Endodermal cell (in vitro differentiated cells): ENCODE results near the gene MOB1A. TPM values are rescaled to one million over a fixed set of nuclear protein-coding genes. Genes with fewer than 3 reads are reported as not detected.

Source experiments
- DNase-seq: peaks from one replicate; pipeline ENCODE4 v3.0.0-alpha.2; 2017
- H3K27ac ChIP-seq: 2 replicates; pipeline ENCODE4 v1.5.1; 2013; ENCODE audit warnings: mild to moderate bottlenecking, low read depth, low read length, moderate library complexity
- H3K27me3 ChIP-seq: 2 replicates; pipeline ENCODE4 v1.6.1; 2013; ENCODE audit warnings: mild to moderate bottlenecking, low read length, moderate library complexity; ENCODE audit not compliant: insufficient read depth, control insufficient read depth, poor library complexity, severe bottlenecking
- H3K36me3 ChIP-seq: 2 replicates; pipeline ENCODE4 v1.7.0; 2013; ENCODE audit warnings: mild to moderate bottlenecking, low read length, moderate library complexity; ENCODE audit not compliant: control insufficient read depth, insufficient read depth
- H3K4me1 ChIP-seq: one replicate; pipeline ENCODE4 v1.7.0; 2013; ENCODE audit warnings: low read length; ENCODE audit not compliant: control insufficient read depth, insufficient read depth
- H3K4me3 ChIP-seq: 2 replicates; pipeline ENCODE4 v1.5.1; 2013; ENCODE audit warnings: mild to moderate bottlenecking, low read length, moderate library complexity
- H3K9ac ChIP-seq: 2 replicates; pipeline ENCODE4 v1.6.1; 2013; ENCODE audit warnings: mild to moderate bottlenecking, low read length, moderate library complexity; ENCODE audit not compliant: poor library complexity, severe bottlenecking; ENCODE audit errors: extremely low read depth
- H3K9me3 ChIP-seq: 2 replicates; pipeline ENCODE4 v1.6.1; 2013; ENCODE audit warnings: mild to moderate bottlenecking, low read length, moderate library complexity; ENCODE audit not compliant: control insufficient read depth
- H3K27ac Mint-ChIP-seq: 2 replicates; pipeline ENCODE4 v1.8.0; 2020; ENCODE audit warnings: mixed read lengths
- H3K27me3 Mint-ChIP-seq: 2 replicates; pipeline ENCODE4 v1.8.0; 2021; ENCODE audit warnings: mild to moderate bottlenecking, mixed read lengths; ENCODE audit not compliant: insufficient read depth
- H3K36me3 Mint-ChIP-seq: 2 replicates; pipeline ENCODE4 v1.8.0; 2020; ENCODE audit warnings: low read depth, mixed read lengths
- H3K4me1 Mint-ChIP-seq: 2 replicates; pipeline ENCODE4 v1.8.0; 2020; ENCODE audit warnings: mixed read lengths
- H3K4me3 Mint-ChIP-seq: 2 replicates; pipeline ENCODE4 v1.8.0; 2020; ENCODE audit warnings: mild to moderate bottlenecking, moderate library complexity, mixed read lengths
- H3K9me3 Mint-ChIP-seq: 2 replicates; pipeline ENCODE4 v1.8.0; 2020; ENCODE audit warnings: mild to moderate bottlenecking, mixed read lengths
- CTCF ChIP-seq: fragments of 200-600 bp; sonication (generic); conservative IDR thresholded peaks from 2 replicates; pipeline ENCODE4 v1.5.0; 2021; ENCODE audit warnings: antibody characterized with exemption, mild to moderate bottlenecking
- WGBS, 2 experiments: methylation state at CpG; one replicate each; pipeline versions ENCODE4 v1.1.5 to v1.1.7; 2013; ENCODE audit warnings: missing lambda C conversion rate in 2 of 2, mixed read lengths in 1 of 2; ENCODE audit not compliant: insufficient coverage in 1 of 2, insufficient read length in 1 of 2; 5-methylcytosine and 5-hydroxymethylcytosine counted together
- total RNA-seq, 2 donors: library from RNA; stranded (reverse); fragmentation: NEBNext Ultra II Directional in 1 of 2; extraction: Animal tissue kit (Norgen Biotek cat#: 25700) in 1 of 2; gene quantifications; 2 replicates in 1 of 2; 3 replicates in 1 of 2; pipeline ENCODE4 v1.2.1, GENCODE V29; 2021

MOB1A gene
- total RNA-seq, 2 donors from 2014 or later, result 92.3 to 125 TPM

DNA sequence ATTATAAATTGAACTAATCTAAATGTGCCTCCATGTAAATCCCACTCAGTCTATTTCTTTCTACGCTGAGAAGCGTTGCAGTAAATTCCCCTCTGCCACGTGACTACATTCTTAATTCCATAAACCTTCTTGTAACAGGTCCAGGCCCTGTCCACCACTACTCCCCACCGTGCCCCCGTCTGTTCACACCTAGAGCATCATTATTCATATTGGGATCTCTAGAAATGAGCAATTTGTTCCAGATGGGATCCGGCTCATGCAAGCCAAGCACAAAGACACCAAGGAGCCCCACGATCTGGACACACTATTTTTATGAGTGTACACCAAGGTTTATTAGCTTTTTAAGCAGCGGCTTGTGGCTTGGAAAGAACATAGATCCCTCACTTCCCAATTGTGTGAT, 69.1 kb downstream of the MOB1A start:
- Histone ChIP-seq H3K4me3 (no peak overlapping the region), H3K4me1 (peaks cover 3% of the 10 kb centered on the region), H3K9me3 (no peaks in the 10 kb centered on the region), H3K27me3 (no peaks in the 10 kb centered on the region), H3K36me3 (peaks cover 3% of the 10 kb centered on the region), H3K9ac (no peak overlapping the region), H3K27ac (no peak overlapping the region)
- no peak for DNase-seq
- H3K4me1 Mint-ChIP-seq, result peaks cover 18% of the 10 kb centered on the region
- peaks cover 12% of the 10 kb centered on the region for H3K27me3 Mint-ChIP-seq
- peaks cover 2% of the 10 kb centered on the region for H3K36me3 Mint-ChIP-seq
- H3K4me3 Mint-ChIP-seq, result no peak overlapping the region
- H3K9me3 Mint-ChIP-seq, result peaks cover 4% of the 10 kb centered on the region
- 97 to 100% methylated on average over 6 to 8 of the region's 8 CpGs for WGBS, 2 experiments
- no peak for TF ChIP-seq CTCF
- no peak overlapping the region for H3K27ac Mint-ChIP-seq

DNA sequence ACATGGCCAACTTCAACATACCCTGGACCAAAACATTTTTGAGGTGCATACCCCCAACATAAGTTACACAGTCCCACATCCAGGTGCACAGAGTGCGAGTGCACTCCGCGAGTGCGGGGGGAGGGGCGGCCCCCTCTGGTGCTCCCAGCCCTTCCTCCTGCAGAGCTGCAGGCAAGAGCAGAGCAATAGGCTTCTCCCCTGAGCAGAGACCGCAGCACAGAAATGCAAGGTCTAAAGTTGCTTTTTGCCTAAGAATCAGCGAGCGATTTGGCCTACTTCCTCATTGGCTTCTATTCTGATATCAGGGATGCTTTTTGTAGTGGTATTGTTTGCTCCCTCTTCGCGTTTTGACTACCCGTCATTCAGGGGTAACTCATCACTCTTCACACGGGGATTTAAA, 71.6 kb downstream of the MOB1A start:
- peaks cover 20% of the 10 kb centered on the region for H3K36me3 ChIP-seq
- Mint-ChIP-seq H3K27ac (peak overlapping the region; percentile 55), H3K36me3 (peaks cover 14% of the 10 kb centered on the region), H3K9me3 (no peaks in the 10 kb centered on the region), H3K4me1 (peaks cover 18% of the 10 kb centered on the region), H3K27me3 (no peaks in the 10 kb centered on the region), H3K4me3 (no peak overlapping the region)
- H3K9ac ChIP-seq, result no peak overlapping the region
- no peaks in the 10 kb centered on the region for H3K9me3 ChIP-seq
- H3K27ac ChIP-seq, result no peak overlapping the region
- peaks cover 3% of the 10 kb centered on the region for H3K4me1 ChIP-seq
- 28 to 35% methylated on average over 4 to 12 of the region's 12 CpGs for WGBS, 2 experiments
- H3K4me3 ChIP-seq, result peak overlapping the region; percentile 43
- no peak for TF ChIP-seq CTCF
- no peaks in the 10 kb centered on the region for H3K27me3 ChIP-seq
- DNase-seq, result peak; percentile 62

DNA sequence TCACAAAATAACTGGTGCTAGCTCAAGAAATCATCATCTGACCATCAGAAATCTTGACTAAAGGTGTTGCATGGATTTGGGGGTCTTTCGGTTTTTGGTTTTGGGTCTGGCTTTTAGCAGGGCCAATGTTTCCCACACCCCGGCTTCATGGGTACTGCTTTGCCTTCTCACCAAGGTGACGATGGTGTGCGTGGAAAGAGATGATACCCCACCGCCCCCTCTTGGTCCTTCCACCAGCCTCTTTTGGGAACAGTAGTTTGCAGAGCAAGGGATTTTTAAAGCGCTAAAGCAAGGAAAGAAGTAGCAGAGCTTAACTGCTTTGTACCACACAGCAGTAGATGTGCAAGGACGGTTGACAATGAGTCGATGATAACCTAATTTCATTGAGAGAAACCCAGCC, 73.3 kb downstream of the MOB1A start:
- no peaks in the 10 kb centered on the region for H3K27me3 ChIP-seq
- Mint-ChIP-seq H3K4me1 (peaks cover 18% of the 10 kb centered on the region), H3K27me3 (no peaks in the 10 kb centered on the region), H3K9me3 (no peaks in the 10 kb centered on the region), H3K27ac (no peak overlapping the region), H3K36me3 (peaks cover 25% of the 10 kb centered on the region), H3K4me3 (no peak overlapping the region)
- DNase-seq, result no peak
- H3K4me3 ChIP-seq, result no peak overlapping the region
- no peak for TF ChIP-seq CTCF
- H3K9me3 ChIP-seq, result no peaks in the 10 kb centered on the region
- H3K27ac ChIP-seq, result no peak overlapping the region
- H3K4me1 ChIP-seq, result peaks cover 3% of the 10 kb centered on the region
- no peak overlapping the region for H3K9ac ChIP-seq
- H3K36me3 ChIP-seq, result peaks cover 28% of the 10 kb centered on the region
- WGBS, 2 experiments, result 97 to 100% methylated on average over 4 to 8 of the region's 8 CpGs
